Prostate gland (tissue), 2 donors: Measurements from ENCODE around the gene NCOA7. TPM values are rescaled to one million over a fixed set of nuclear protein-coding genes. Genes with fewer than 3 reads are reported as not detected.
"Not testable (repeated sequence)": the region's sequence is repeated elsewhere in the genome, so short reads cannot be mapped to it uniquely, and the experiment has no call there.

Source experiments
- DNase-seq: peaks from one replicate; pipeline ENCODE4 v3.0.0-alpha.2; 2019; ENCODE audit warnings: low spot score
- H3K27ac ChIP-seq, 2 donors: fragments of 200-600 bp; sonication (generic); 2 replicates each; pipeline ENCODE4 v1.5.1; 2017 to 2019
- H3K27me3 ChIP-seq: fragments of 200-600 bp; sonication (generic); replicated peaks from 2 replicates; pipeline ENCODE4 v1.5.1; 2019; ENCODE audit not compliant: insufficient read depth
- H3K36me3 ChIP-seq, 2 donors: fragments of 200-600 bp; sonication (generic); 1 replicate in 1 of 2; 2 replicates in 1 of 2; pipeline versions ENCODE4 v1.5.1 to v1.8.1; 2017 to 2019
- H3K4me1 ChIP-seq: fragments of 200-600 bp; sonication (generic); replicated peaks from 2 replicates; pipeline ENCODE4 v1.5.1; 2019
- H3K4me3 ChIP-seq, 2 donors: fragments of 200-600 bp; sonication (generic); 2 replicates each; pipeline ENCODE4 v1.5.1; 2017 to 2019
- H3K9me3 ChIP-seq: fragments of 200-600 bp; sonication (generic); 2 replicates; pipeline ENCODE4 v1.5.1; 2017
- POLR2A ChIP-seq: fragments of 450-650 bp; IDR thresholded peaks from one replicate; pipeline ENCODE4 v1.6.1; 2016; ENCODE audit warnings: antibody characterized with exemption, mild to moderate bottlenecking
- POLR2AphosphoS5 ChIP-seq: sonication (generic); formaldehyde crosslinking; IDR thresholded peaks from one replicate; pipeline ENCODE4 v1.6.1; 2017; ENCODE audit warnings: antibody characterized with exemption
- WGBS: methylation state at CpG from one replicate; pipeline ENCODE4 v1.1.5; 2018; 5-methylcytosine and 5-hydroxymethylcytosine counted together
- intact Hi-C: fragments of 100-400 bp; cut with DNase I; formaldehyde crosslinking; loops from one replicate; pipeline ENCODE4 v1.14.2; 2022
- total RNA-seq, 2 donors: library from RNA; depleted of rRNA; stranded (reverse); fragments of >200 nt; gene quantifications; one replicate each; pipeline ENCODE4 v1.1.0, GENCODE V29; 2016
- TF ChIP-seq, protein P1 (sequence below), 4 experiments: fragments of 200-600 bp in 2 of 4; fragments of 450-650 bp in 2 of 4; sonication (generic) in 2 of 4; IDR thresholded peaks; 1 replicate in 3 of 4; 2 replicates in 1 of 4; pipeline ENCODE4 v1.5.1; 2016 to 2019; ENCODE audit warnings: antibody characterized with exemption in 4 of 4, mild to moderate bottlenecking in 2 of 4, moderate library complexity in 2 of 4

Gene NCOA7
- total RNA-seq, 2 donors from 2014 or later = 15.5 to 15.6 TPM

GRCh38 chr6:125926711-125927110, 136.0 kb downstream of the NCOA7 start:
- intact Hi-C loops = no loop called here
- H3K4me3 ChIP-seq = no peak overlapping the region
- no peaks in the 10 kb centered on the region for H3K4me1 ChIP-seq
- no peak for DNase-seq
- no peaks in the 10 kb centered on the region for H3K27me3 ChIP-seq
- no peaks in the 10 kb centered on the region for H3K36me3 ChIP-seq
- 97% methylated on average over 3 of the region's 3 CpGs for WGBS
- H3K9me3 ChIP-seq = no peaks in the 10 kb centered on the region
- no peak for TF ChIP-seq POLR2AphosphoS5
- TF ChIP-seq POLR2A = no peak
- TF ChIP-seq, protein P1, sequence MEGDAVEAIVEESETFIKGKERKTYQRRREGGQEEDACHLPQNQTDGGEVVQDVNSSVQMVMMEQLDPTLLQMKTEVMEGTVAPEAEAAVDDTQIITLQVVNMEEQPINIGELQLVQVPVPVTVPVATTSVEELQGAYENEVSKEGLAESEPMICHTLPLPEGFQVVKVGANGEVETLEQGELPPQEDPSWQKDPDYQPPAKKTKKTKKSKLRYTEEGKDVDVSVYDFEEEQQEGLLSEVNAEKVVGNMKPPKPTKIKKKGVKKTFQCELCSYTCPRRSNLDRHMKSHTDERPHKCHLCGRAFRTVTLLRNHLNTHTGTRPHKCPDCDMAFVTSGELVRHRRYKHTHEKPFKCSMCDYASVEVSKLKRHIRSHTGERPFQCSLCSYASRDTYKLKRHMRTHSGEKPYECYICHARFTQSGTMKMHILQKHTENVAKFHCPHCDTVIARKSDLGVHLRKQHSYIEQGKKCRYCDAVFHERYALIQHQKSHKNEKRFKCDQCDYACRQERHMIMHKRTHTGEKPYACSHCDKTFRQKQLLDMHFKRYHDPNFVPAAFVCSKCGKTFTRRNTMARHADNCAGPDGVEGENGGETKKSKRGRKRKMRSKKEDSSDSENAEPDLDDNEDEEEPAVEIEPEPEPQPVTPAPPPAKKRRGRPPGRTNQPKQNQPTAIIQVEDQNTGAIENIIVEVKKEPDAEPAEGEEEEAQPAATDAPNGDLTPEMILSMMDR (IDR thresholded peaks at IDR 0.05) = no peak
- no peak overlapping the region for H3K27ac ChIP-seq

- Histone ChIP-seq H3K4me3 (no peak overlapping the region), H3K36me3 (no peaks in the 10 kb centered on the region), H3K4me1 (no peaks in the 10 kb centered on the region), H3K9me3 (no peaks in the 10 kb centered on the region), H3K27me3 (no peaks in the 10 kb centered on the region), H3K27ac (no peak overlapping the region)
- WGBS = 48% methylated on average over 7 of the region's 7 CpGs
- TF ChIP-seq, protein P1 (IDR thresholded peaks at IDR 0.05) = no peak
- TF ChIP-seq POLR2AphosphoS5 (no peak), POLR2A (no peak)
- DNase-seq = no peak
- intact Hi-C loops = no loop called here
Observed at GRCh38 chr6:125927761-125928160, 137.0 kb downstream of the NCOA7 start.

- intact Hi-C loops = no loop called here
- no peak for TF ChIP-seq POLR2A
- TF ChIP-seq, protein P1 (IDR thresholded peaks at IDR 0.05) = no peak
- TF ChIP-seq POLR2AphosphoS5 = no peak
- WGBS = 92% methylated on average over 3 of the region's 3 CpGs
Observed at GRCh38 chr6:125930765-125931418, 140.1 kb downstream of the NCOA7 start.

GRCh38 chr6:125931733-125932450, 141.1 kb downstream of the NCOA7 start:
- no peak for TF ChIP-seq POLR2A
- TF ChIP-seq POLR2AphosphoS5 = no peak
- TF ChIP-seq, protein P1 (IDR thresholded peaks at IDR 0.05) = no peak
- H3K4me1 ChIP-seq = no peaks in the 10 kb centered on the region
- intact Hi-C loops = no loop called here
- H3K4me3 ChIP-seq = no peak overlapping the region
- WGBS = 92% methylated on average over 4 of the region's 4 CpGs
- no peaks in the 10 kb centered on the region for H3K27me3 ChIP-seq
- H3K9me3 ChIP-seq = no peaks in the 10 kb centered on the region
- no peak overlapping the region for H3K27ac ChIP-seq
- DNase-seq = no peak
- H3K36me3 ChIP-seq = no peaks in the 10 kb centered on the region

More at GRCh38 chr6:125930765-125931418, 140.1 kb downstream of the NCOA7 start:
- H3K27me3 ChIP-seq = no peaks in the 10 kb centered on the region
- no peaks in the 10 kb centered on the region for H3K36me3 ChIP-seq
- no peak overlapping the region for H3K27ac ChIP-seq
- no peaks in the 10 kb centered on the region for H3K9me3 ChIP-seq
- no peak for DNase-seq
- H3K4me1 ChIP-seq = no peaks in the 10 kb centered on the region
- H3K4me3 ChIP-seq = no peak overlapping the region

GRCh38 chr6:125932451-125932795, 141.7 kb downstream of the NCOA7 start:
- no peaks in the 10 kb centered on the region for H3K36me3 ChIP-seq
- no peaks in the 10 kb centered on the region for H3K4me1 ChIP-seq
- no peaks in the 10 kb centered on the region for H3K9me3 ChIP-seq
- intact Hi-C loops = no loop called here
- no peak for TF ChIP-seq POLR2AphosphoS5
- TF ChIP-seq, protein P1 (IDR thresholded peaks at IDR 0.05) = no peak
- no peak for TF ChIP-seq POLR2A
- no peak overlapping the region for H3K27ac ChIP-seq
- H3K4me3 ChIP-seq = no peak overlapping the region
- DNase-seq = no peak
- H3K27me3 ChIP-seq = no peaks in the 10 kb centered on the region

- H3K27ac ChIP-seq, DNase-seq, H3K27me3 ChIP-seq, H3K4me3 ChIP-seq, intact Hi-C loops, H3K36me3 ChIP-seq, H3K4me1 ChIP-seq, H3K9me3 ChIP-seq: not testable (repeated sequence)
- 94% methylated on average over 5 of the region's 5 CpGs for WGBS
Observed at GRCh38 chr6:125935520-125935919, 144.8 kb downstream of the NCOA7 start.
